CD4-positive, alpha-beta T cell treated with Interleukin-4 for 1 hour (primary cell): Measurements from ENCODE around the gene FBXL13.
A peak's percentile ranks its signal among the peaks of the same experiment; 100 is the strongest.
"Not testable (repeated sequence)": the region's sequence is repeated elsewhere in the genome, so short reads cannot be mapped to it uniquely, and the experiment has no call there.

Experiments used
- DNase-seq, 2 donors: peaks; one replicate each; pipeline ENCODE4 v3.0.0-alpha.2; 2020 to 2022

The FBXL13 gene

DNA sequence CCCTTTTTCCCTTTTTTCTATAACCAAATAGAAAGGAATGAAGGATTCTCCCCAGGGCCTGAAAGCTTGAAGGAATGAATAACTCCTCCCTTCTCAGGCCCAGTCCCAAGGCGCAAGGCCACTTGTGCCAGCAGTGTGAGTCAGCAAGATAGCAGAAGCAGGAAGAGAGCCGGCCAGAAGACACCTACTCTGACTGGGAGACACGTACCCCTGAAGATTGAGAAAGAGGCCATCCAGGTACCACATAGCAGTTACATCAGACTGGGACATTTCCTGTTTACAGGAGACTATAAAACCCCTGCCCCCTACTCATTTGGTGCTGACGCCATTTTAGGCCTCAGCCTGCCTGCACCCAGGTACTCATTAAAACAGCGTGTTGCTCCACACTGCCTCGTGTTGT lies 96.3 kb downstream of the FBXL13 start:
- DNase-seq, result peak in 1 of 2 donors; percentile 14

DNA sequence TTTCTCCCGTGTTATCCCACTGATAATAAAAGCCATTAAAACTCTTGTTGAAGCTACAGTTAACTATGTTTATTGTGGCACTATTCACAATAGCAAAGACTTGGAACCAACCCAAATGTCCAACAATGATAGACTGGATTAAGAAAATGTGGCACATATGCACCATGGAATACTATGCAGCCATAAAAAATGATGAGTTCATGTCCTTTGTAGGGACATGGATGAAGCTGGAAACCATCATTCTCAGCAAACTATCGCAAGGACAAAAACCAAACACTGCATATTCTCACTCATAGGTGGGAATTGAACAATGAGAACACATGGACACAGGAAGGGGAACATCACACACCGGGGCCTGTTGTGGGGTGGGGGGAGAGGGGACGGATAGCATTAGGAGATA lies 97.0 kb downstream of the FBXL13 start:
- not testable (repeated sequence) for DNase-seq

DNA sequence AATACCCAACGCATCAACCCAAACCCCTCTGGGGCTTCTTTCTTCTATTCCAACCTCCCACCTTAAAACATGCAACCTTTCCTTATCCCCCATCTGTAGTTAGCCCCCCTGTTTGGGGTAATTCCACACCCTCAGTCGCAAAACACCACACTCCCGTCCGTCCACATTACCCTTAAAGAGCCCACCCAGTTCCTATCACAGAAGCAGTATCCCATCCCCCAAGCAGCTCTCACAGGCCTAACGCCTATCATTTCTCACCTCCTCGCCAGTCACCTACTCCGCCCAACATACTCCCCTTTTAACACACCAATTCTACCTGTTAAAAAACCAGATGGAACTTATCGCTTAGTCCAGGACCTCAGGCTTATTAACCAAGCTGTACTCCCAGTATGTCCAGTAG lies 98.1 kb downstream of the FBXL13 start:
- DNase-seq, result no peak

DNA sequence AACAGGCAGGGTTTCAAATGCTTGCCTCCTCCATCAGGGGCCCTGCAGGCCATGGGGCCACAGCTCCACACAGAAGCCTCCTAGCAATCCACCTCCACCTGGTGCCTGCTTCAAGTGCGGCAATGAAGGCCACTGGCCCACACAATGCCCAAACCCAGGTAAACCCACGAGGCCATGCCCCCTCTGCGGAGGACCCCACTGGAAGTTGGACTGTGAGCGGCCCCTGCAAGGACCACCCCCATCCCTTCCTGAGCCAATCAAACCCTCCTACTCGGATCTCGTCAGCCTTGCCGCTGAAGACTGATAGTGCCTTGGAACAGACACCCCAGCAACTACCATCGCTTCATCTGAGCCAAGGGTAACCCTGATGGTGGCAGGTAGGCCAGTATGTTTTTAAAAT lies 98.7 kb downstream of the FBXL13 start:
- no peak for DNase-seq

DNA sequence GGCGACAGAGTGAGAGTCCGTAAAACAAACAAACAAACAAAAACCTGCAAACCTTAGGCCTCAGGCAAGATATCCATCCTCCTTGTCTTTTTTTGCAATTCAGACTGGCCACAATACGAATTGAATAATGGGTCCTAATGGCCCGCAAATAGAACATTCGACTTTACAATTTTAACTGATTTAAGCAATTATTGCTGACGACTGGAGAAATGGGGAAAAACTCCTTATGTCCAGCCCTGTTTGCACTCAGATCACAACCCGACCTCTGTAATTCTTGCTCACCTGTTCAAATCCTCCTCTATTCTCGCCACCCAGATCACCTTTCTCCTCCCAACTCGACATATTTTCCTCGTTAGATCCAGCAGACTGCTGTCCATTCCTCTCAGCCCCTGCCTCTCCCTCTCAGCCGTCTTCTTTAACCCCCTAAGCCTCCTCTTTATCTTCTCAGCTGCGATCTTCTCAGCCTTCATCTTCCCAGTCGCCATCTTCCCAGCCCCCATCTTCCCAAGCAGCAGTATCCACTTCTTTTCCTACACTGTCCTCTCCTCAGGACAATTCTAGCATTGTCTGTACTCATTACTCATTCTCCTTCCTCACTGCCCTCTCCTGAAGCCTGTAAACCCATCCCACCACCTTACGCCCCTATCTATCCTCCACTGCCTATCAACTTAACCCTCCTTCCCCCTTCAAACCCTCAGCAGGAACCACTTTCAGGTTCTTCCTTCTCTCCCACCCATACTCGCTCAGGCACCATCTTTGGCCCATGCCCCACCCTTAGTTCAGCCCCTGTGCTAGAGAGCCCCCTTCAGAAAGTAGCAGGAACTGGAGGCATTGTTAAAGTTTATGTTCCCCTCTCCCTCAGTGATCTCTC lies 100.0 kb downstream of the FBXL13 start:
- DNase-seq, result no peak

DNA sequence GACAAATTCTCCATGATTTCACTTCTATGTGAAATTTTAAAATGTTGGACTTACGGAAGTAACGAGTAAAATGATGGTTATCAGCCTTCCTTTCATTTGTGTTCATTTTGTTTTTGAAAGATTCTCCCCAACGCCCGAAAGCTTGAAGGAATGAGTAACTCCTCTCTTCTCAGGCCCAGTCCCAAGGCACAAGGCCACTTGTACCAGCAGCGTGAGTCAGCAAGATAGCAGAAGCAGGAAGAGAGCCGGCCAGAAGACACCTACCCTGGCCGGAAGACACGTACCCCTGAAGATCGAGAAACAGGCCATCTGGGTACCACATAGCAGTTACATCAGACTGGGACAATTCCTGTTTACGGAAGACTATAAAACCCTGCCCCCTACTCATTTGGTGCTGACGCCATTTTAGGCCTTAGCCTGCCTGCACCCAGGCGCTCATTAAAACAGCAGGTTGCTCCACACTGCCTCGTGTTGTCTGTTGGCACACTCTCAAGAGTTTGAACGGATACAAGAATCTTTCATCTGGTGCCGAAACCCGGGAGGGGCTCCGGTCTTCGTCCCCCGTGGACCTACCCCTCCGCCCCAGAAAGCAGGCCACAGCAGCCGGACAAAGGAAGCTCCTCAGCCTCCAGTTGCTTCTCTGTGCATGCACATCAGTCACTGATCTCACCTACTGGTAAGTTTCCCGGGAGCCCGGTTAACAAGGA lies 101.3 kb downstream of the FBXL13 start:
- DNase-seq, result no peak

DNA sequence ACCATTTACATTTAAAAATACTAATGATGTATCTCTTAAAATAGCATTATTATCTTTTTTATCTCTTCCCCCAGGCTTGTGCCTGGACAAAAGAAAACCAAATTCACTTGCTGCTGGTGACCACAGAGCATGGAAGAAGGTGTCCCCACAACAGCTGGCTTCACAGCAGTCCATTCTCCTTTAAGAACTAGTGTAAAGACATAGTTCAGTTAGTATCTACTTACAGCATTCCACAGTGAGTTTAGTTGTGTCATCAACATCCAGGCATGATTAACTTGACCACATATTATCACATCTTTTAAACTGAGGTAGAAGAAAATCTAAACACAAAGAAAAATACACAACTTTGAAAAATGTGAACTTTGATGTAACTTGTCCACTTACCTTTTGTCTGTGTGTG lies 106.8 kb downstream of the FBXL13 start:
- no peak for DNase-seq

DNA sequence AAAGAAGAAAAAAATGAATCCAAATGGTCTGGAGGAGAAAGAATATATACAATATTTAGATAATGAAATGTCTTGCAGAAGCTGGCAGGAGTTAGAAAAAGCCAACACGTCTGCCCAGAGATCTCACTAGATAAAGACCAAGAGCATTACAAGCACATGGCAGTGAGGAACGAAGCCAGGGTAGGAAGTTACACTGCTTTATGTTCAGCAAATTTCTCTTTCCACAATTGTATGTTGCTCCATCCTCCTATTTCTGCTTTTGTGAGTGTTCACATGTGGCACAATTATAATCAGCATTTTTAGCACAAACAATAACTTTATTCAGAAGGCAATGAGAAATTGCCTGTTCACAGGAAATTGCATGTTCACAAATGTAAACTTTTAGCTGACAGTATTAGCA lies 108.1 kb downstream of the FBXL13 start:
- no peak for DNase-seq

DNA sequence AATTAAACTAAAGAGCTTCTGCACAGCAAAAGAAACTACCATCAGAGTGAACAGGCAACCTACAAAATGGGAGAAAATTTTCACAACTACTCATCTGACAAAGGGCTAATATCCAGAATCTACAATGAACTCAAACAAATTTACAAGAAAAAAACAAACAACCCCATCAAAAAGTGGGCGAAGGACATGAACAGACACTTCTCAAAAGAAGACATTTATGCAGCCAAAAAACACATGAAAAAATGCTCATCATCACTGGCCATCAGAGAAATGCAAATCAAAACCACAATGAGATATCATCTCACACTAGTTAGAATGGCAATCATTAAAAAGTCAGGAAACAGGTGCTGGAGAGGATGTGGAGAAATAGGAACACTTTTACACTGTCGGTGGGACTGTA lies 112.6 kb downstream of the FBXL13 start:
- DNase-seq, result not testable (repeated sequence)

DNA sequence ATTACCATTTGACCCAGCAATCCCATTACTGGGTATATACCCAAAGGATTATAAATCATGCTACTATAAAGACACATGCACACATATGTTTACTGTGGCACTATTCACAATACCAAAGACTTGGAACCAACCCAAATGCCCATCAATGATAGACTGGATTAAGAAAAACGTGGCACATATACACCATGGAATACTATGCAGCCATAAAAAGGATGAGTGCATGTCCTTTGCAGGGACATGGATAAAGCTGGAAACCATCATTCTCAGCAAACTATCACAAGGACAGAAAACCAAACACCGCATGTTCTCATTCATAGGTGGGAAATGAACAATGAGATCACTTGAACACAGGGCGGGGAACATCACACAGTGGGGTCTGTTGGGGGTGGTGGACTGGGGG lies 116.6 kb downstream of the FBXL13 start:
- not testable (repeated sequence) for DNase-seq

DNA sequence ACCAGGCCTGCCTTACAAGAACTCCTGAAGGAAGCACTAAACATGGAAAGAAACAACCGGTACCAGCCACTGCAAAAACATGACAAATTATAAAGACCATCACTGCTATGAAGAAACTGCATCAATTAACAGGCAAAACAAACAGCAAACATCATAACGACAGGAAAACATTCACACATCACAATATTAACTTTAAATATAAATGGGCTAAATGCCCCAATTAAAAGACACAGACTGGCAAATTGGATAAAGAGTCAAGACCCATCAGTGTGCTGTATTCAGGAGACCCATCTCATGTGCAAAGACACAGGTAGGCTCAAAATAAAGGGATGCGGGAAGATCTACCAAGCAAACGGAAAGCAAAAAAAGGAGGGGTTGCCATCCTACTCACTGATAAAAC lies 120.2 kb downstream of the FBXL13 start:
- not testable (repeated sequence) for DNase-seq

DNA sequence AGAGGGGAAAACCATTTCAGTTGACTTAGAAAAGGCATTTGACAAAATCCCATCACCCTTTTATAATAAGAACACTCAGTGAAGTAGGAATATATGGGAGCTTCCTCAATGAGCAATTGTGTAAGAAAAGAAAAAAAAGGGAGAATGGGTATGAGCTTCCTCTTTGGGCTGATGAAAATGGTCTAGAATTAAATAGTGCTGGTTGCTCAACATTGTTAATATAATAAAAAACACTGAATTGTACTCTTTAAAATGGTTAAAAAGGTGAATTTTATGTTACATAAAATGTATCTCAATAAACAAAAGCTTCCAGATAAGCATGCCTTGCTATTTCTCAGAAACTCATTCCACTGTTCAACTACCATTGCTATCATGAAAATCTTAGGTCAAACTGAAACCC lies 121.2 kb downstream of the FBXL13 start:
- no peak for DNase-seq

DNA sequence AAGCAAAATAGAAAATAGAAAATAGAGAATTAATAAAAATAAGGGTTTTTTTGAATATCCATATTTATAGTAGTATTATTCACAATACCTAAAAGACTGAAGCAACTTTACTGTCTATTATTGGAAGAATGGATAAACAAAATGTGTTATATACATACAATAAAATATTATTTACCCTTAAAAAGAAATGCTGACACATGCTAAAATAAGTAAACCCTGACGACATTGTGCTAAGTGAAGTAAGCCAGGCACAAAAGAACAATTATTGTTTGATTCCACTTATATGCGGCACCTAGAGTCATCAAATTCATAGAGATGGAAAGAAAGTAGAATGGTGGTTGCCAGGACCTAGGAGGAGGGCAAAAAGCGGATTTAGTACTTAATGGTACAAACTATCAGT lies 122.8 kb downstream of the FBXL13 start:
- no peak for DNase-seq

DNA sequence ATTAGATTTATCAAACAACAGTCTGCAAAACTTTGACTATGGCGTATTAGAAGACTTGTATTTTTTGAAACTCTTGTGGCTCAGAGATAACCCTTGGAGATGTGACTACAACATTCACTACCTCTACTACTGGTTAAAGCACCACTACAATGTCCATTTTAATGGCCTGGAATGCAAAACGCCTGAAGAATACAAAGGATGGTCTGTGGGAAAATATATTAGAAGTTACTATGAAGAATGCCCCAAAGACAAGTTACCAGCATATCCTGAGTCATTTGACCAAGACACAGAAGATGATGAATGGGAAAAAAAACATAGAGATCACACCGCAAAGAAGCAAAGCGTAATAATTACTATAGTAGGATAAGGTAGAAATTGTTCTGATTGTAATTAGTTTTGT lies 130.4 kb downstream of the FBXL13 start:
- DNase-seq, result no peak

DNA sequence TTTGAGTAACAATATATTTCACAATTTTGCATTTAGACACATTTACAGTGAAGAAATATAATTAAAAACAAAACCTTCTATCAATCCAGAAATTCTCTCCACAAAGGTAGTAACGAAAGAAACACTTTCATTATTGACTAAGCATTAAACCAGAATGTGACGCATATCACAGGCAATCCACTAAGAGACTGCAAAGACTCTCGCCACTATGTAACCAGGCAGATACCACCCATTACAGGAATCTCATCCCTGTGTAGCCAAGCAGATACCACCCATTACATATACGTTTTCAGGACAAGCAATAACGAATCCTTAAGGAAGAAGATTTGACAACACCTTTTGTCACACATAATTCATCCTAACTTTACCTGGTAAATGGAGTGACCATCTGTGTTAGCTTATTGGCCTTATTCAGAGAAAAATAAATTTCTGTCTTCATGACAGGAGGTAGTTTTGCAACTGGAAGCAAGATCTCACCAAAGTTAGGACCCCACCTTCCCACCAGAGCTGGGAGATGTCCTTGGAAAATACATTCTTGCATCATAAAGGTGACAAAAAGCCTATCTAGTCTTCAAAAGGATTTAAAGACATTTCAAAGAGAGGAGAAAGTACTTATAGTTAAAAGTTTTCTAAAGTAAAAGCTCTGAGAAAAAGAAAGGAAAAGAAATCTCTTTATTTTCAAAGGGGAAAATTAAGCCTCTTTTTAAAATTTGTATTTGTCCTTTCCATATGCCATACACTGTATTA lies 131.0 kb downstream of the FBXL13 start:
- DNase-seq, result no peak

DNA sequence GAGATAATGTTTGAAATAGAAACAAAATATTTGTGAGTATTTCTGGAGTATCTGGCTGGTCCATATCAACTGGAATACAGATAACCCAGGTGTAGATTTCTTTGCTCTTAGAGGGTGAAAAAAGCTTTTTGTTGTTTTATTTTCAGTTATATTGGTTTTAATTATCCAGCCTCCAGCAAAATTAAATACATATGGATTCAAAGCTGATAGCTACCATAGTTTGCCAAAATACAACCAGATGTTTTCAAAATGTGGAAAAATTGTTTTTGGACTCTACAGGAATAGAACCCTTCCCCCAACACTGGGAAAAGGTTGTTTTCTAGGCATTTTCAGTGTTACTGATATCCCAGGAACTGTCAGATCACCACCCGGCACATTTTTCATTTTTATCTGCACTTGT lies 131.7 kb downstream of the FBXL13 start:
- no peak for DNase-seq

DNA sequence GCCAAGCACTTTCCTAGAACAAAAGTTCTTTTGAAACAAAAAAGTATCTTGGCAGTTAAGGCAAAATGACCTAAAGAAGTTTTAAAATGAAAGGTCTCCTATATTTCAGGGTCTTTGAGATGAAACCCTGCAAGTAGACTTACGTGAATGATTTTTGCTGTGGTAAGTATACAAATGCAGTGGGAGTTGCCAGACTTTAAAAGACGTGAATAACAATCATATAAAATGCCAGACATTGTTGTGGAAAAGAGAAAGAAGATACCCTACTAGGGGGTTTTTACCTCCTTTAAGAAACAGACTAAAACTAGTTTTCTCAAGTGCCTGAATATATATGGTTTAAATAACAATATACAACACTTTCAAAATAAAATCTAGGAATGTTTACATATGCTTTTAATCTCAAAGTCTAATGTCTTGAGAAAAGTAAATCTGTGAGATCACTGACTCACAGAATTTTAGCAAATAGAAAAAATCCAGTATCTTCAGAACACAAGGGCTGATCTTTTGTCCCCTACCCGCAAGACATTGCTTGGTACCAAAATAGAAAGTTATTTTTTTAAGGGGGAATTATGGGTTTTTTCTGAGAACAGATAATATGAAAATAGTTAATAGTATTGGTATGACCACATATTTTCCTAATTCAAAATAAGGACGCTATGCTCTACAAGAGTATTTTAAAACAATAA lies 132.3 kb downstream of the FBXL13 start:
- no peak for DNase-seq

DNA sequence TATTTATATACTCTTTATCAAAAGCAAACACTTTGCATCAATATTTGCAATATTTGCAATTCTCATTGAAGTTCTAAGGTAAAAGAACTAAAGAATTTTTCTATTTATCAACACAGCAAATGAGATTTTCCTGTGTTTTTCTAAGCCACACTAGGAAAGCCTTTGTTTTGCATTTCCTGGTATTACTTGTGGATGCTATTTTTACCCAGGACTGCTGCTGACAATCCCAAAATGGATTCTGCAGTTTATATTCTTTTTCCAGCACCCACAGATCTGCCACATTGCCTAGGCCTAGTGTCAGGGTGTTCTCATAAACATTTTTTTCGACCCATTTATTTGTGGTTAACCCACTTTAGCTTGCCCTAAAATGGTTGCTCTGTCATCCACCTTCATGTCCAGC lies 135.9 kb downstream of the FBXL13 start:
- DNase-seq, result no peak

DNA sequence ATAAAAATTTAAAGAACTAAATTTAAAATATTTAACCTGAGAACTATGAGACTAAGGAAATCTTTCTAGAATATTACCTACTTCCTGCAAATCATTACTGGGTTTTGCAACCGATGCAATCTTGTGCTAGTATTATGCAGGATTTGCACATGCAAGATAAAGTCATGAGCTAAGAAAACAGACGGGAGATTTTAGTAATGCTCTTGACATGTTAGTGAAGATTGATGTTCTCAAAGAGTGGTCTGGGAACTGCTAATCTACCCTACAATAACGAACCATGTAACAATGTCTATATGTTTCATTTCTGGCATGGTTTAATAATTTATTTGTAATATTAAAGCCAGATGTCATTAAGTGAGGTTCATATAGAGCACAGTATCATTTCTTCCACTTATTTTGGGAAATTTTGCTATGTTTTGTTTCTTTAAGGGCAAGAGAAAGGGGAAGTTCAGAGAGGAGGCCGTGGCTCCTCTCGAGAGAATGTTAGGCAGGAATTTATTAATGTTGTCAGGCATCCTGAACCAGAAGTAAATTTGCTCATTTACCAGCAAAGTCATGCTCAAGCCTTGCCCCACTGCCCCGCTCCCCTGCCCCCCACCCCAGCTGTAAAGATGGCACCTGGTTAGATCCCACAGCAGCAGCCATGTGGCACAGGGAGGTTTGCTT lies 139.0 kb downstream of the FBXL13 start:
- no peak for DNase-seq

DNA sequence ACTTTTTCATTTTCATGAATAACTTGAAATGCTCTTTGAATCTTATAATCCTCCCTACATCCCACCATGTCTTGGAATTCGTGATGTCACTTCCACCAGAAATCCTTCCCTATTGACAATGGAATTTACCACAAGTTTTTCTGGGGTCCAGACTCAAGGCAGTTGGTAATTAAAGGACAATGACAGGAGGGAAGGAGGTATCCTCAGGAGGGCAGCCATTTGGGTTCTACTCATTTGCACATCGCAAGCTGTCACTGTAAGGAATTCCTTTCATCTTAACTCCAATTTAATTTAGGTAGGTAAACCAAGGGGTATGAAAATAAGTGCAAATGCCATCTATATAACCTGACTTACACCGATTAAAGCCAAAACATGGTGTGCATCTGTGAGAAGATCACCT lies 139.9 kb downstream of the FBXL13 start:
- DNase-seq, result no peak

DNA sequence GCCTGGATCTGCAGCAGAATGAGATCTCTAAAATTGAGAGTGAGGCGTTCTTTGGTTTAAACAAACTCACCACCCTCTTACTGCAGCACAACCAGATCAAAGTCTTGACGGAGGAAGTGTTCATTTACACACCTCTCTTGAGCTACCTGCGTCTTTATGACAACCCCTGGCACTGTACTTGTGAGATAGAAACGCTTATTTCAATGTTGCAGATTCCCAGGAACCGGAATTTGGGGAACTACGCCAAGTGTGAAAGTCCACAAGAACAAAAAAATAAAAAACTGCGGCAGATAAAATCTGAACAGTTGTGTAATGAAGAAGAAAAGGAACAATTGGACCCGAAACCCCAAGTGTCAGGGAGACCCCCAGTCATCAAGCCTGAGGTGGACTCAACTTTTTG lies 140.4 kb downstream of the FBXL13 start:
- DNase-seq, result no peak

DNA sequence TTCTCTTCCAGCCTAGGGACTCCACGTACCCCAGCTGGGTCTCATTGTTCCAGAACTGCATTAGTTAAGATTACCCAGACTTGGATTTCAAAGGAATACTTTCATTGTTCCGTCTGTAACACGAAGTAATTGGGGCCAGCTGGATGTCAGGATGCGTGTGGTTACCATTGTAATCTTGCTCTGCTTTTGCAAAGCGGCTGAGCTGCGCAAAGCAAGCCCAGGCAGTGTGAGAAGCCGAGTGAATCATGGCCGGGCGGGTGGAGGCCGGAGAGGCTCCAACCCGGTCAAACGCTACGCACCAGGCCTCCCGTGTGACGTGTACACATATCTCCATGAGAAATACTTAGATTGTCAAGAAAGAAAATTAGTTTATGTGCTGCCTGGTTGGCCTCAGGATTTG lies 140.8 kb downstream of the FBXL13 start:
- DNase-seq, result no peak

DNA sequence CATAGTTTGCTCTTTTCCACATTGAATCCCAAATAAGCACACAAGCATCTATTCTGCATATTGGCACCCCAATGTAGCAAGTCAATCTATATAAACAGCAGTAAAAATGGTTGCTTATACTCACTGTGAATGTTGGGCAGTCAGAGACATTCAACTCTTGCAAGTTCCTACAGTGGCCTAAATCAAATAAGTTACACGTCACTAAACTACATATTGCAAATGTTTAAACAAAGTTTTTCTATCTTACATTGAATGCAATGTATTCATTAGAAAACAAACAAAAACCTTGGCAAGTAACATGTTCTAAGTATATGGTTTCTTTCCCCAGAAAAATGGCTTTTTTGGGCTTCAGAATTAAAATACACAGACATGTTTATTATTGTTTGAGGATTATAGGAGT lies 142.8 kb downstream of the FBXL13 start:
- no peak for DNase-seq
